ENCODE data around the gene RNFT2.
A peak's percentile ranks its signal among the peaks of the same experiment; 100 is the strongest.

The RNFT2 gene

GRCh38 chr12:116737774-116738657 is at the start of gene RNFT2, which contains the start of gene SPRING1:
RNFT2 (plus strand) TSS chr12:116738315; CDS start chr12:116740498, 2,183 bp downstream.
SPRING1 (minus strand) TSS chr12:116738069; CDS start chr12:116737900, 169 bp downstream.
- Histone ChIP-seq H3K4me2 (ENCODE audit: low read length) (peak within 1 kb of the TSS; percentile 90), H3K9me2 (replicated peaks; ENCODE audit: control insufficient read depth, low read length) (no peaks in the 10 kb centered on the region), H3K27me3 (ENCODE audit: control insufficient read depth, low read length) (no peaks in the 10 kb centered on the region), H3K27ac (ENCODE audit: low read depth, low read length) (peak within 1 kb of the TSS; percentile 47), H3K4me3 (ENCODE audit: low read length) (peak within 1 kb of the TSS; percentile 96), H3K4me1 (ENCODE audit: control insufficient read depth, low read length) (peaks cover 23% of the 10 kb centered on the region), H4K20me1 (ENCODE audit: control insufficient read depth, insufficient read depth, low read depth, low read length) (peaks cover 17% of the 10 kb centered on the region), H3F3A (ENCODE audit: control insufficient read depth, insufficient read depth) (no peaks in the 10 kb centered on the region; the same call in 1 of the 2 replicates), H3K79me2 (ENCODE audit: control insufficient read depth, low read length) (peaks cover 67% of the 10 kb centered on the region), H3K9me3 (ENCODE audit: control insufficient read depth, insufficient read depth, low read length) (no peaks in the 10 kb centered on the region), H3K36me3 (ENCODE audit: control insufficient read depth, low read length) (peaks cover 50% of the 10 kb centered on the region)
- TF ChIP-seq, protein P1, sequence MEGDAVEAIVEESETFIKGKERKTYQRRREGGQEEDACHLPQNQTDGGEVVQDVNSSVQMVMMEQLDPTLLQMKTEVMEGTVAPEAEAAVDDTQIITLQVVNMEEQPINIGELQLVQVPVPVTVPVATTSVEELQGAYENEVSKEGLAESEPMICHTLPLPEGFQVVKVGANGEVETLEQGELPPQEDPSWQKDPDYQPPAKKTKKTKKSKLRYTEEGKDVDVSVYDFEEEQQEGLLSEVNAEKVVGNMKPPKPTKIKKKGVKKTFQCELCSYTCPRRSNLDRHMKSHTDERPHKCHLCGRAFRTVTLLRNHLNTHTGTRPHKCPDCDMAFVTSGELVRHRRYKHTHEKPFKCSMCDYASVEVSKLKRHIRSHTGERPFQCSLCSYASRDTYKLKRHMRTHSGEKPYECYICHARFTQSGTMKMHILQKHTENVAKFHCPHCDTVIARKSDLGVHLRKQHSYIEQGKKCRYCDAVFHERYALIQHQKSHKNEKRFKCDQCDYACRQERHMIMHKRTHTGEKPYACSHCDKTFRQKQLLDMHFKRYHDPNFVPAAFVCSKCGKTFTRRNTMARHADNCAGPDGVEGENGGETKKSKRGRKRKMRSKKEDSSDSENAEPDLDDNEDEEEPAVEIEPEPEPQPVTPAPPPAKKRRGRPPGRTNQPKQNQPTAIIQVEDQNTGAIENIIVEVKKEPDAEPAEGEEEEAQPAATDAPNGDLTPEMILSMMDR (IDR thresholded peaks at IDR 0.05; ENCODE audit: low read depth, low read length, poor library complexity, severe bottlenecking), result peak; percentile 35
- TF ChIP-seq EZH2phosphoT487 (IDR thresholded peaks at IDR 0.05; ENCODE audit: borderline replicate concordance, low read length), result no peak

GRCh38 chr12:116689521-116689920 is 48.6 kb upstream of the RNFT2 start:
- Histone ChIP-seq H3K9me3 (ENCODE audit: control insufficient read depth, insufficient read depth, low read length) (peaks cover 6% of the 10 kb centered on the region; the same call in 1 of the 2 replicates), H3K9me2 (replicated peaks; ENCODE audit: control insufficient read depth, low read length) (no peaks in the 10 kb centered on the region), H4K20me1 (ENCODE audit: control insufficient read depth, insufficient read depth, low read depth, low read length) (no peaks in the 10 kb centered on the region), H3K27me3 (ENCODE audit: control insufficient read depth, low read length) (peaks cover 34% of the 10 kb centered on the region), H3K79me2 (ENCODE audit: control insufficient read depth, low read length) (no peaks in the 10 kb centered on the region), H3K4me2 (ENCODE audit: low read length) (no peak overlapping the region), H3K27ac (ENCODE audit: low read depth, low read length) (no peak overlapping the region), H3K36me3 (ENCODE audit: control insufficient read depth, low read length) (no peaks in the 10 kb centered on the region), H3K4me3 (ENCODE audit: low read length) (no peak overlapping the region), H3F3A (ENCODE audit: control insufficient read depth, insufficient read depth) (no peaks in the 10 kb centered on the region), H3K4me1 (ENCODE audit: control insufficient read depth, low read length) (peaks cover 25% of the 10 kb centered on the region)
- TF ChIP-seq, protein P1 (IDR thresholded peaks at IDR 0.05; ENCODE audit: low read depth, low read length, poor library complexity, severe bottlenecking), result no peak
- no peak for TF ChIP-seq EZH2phosphoT487 (IDR thresholded peaks at IDR 0.05; ENCODE audit: borderline replicate concordance, low read length)

DNA sequence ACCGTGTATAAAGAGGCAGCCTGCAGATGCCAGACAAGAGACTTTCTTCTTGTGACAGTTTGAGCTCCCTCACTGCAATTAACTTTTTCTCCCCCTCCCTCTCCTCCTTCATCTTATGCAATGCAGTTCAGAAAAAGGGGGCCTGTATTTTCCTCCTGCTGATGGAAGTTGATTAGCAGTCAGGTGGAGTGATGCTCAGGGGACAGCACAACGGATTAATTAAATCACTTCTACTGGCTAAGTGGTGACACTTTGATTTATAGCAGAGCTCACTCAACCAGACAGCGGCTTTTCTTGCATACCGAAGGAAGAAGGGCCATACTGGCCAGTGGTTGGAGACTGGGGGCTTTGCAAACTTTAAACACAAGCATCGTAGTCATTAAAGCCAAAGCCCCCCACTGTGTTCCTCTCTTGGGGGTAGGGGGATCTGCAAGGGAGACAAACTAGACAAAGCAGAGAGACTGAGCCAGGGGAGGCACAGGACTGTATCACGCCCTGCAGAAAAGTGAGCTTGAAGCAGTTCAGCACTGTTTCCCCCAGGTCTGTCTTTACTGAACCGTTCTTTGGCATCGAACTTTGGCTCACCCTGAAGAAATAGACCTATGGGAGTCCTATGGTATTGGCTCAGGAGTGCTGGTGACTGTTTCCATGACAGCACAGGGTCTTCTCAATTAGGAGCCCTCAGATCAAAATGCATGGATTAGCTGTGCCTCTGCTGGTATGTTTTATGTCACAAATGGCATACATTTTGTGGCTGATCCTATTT is 48.0 kb upstream of the RNFT2 start:
- Histone ChIP-seq H3K36me3 (ENCODE audit: control insufficient read depth, low read length) (no peaks in the 10 kb centered on the region), H3K4me2 (ENCODE audit: low read length) (no peak overlapping the region), H3F3A (ENCODE audit: control insufficient read depth, insufficient read depth) (no peaks in the 10 kb centered on the region), H3K27ac (ENCODE audit: low read depth, low read length) (no peak overlapping the region), H3K4me1 (ENCODE audit: control insufficient read depth, low read length) (peaks cover 31% of the 10 kb centered on the region), H4K20me1 (ENCODE audit: control insufficient read depth, insufficient read depth, low read depth, low read length) (no peaks in the 10 kb centered on the region), H3K9me3 (ENCODE audit: control insufficient read depth, insufficient read depth, low read length) (peaks cover 6% of the 10 kb centered on the region; the same call in 1 of the 2 replicates), H3K4me3 (ENCODE audit: low read length) (no peak overlapping the region), H3K9me2 (replicated peaks; ENCODE audit: control insufficient read depth, low read length) (no peaks in the 10 kb centered on the region), H3K79me2 (ENCODE audit: control insufficient read depth, low read length) (no peaks in the 10 kb centered on the region), H3K27me3 (ENCODE audit: control insufficient read depth, low read length) (peaks cover 40% of the 10 kb centered on the region)
- TF ChIP-seq, protein P1 (IDR thresholded peaks at IDR 0.05; ENCODE audit: low read depth, low read length, poor library complexity, severe bottlenecking), result no peak
- no peak for TF ChIP-seq EZH2phosphoT487 (IDR thresholded peaks at IDR 0.05; ENCODE audit: borderline replicate concordance, low read length)

Data from DOHH2 (cell line).